Breast epithelium (tissue), 3 donors: Measurements from ENCODE around the gene EIPR1.

Experiments
- CTCF ChIP-seq, 3 donors: fragments of 450-650 bp; IDR thresholded peaks; one replicate each; pipeline ENCODE4 v1.5.1; 2016 to 2017; ENCODE audit warnings: antibody characterized with exemption in 3 of 3, mild to moderate bottlenecking in 3 of 3, moderate library complexity in 3 of 3
- POLR2A ChIP-seq: fragments of 450-650 bp; IDR thresholded peaks from one replicate; pipeline ENCODE4 v1.6.1; 2016; ENCODE audit warnings: antibody characterized with exemption, mild to moderate bottlenecking, moderate library complexity

- TF ChIP-seq POLR2A (no peak), CTCF (IDR thresholded peaks at IDR 0.05) (no peak)
Observed at GRCh38 chr2:3186766-3187165, 190.9 kb downstream of the EIPR1 start.
